ENCODE measurements around the gene GMEB1.
A peak's percentile ranks its signal among the peaks of the same experiment; 100 is the strongest.
"Not testable (repeated sequence)": the region's sequence is repeated elsewhere in the genome, so short reads cannot be mapped to it uniquely, and the experiment has no call there.

The GMEB1 gene

GRCh38 chr1:28640766-28641165 lies 27.8 kb upstream of the GMEB1 start:
- Histone ChIP-seq H3K27ac (peak overlapping the region; percentile 29; the same call in 1 of the 2 replicates), H4K20me1 (ENCODE audit: insufficient read depth) (0 out of 2 replicates have a peak, but pooled peaks cover 4% of the 10 kb centered on the region), H3K79me2 (ENCODE audit: insufficient read depth, low read depth) (peaks cover 35% of the 10 kb centered on the region), H3K36me3 (ENCODE audit: insufficient read depth) (no peaks in the 10 kb centered on the region), H3K27me3 (ENCODE audit: insufficient read depth, low read depth) (no peaks in the 10 kb centered on the region), H3K4me1 (ENCODE audit: low read depth, poor library complexity, severe bottlenecking) (peaks cover 31% of the 10 kb centered on the region), H3K4me3 (IDR thresholded peaks at IDR 0.05; ENCODE audit: insufficient read depth, low read depth, low read length) (no peak overlapping the region), H3K4me2 (peak overlapping the region; percentile 71; the same call in 1 of the 2 replicates), H2AFZ (ENCODE audit: low read depth) (no peak overlapping the region), H3K9ac (no peak overlapping the region)
- no peak; the same call in 1 of the 2 replicates for TF ChIP-seq CTCF (conservative IDR thresholded peaks at IDR 0.05; ENCODE audit: low read depth, low read length)

- H3K79me2 ChIP-seq (ENCODE audit: insufficient read depth, low read depth), result peaks cover 35% of the 10 kb centered on the region
- no peaks in the 10 kb centered on the region for H3K27me3 ChIP-seq (ENCODE audit: insufficient read depth, low read depth)
- 0 out of 2 replicates have a peak, but pooled peaks cover 4% of the 10 kb centered on the region for H4K20me1 ChIP-seq (ENCODE audit: insufficient read depth)
- TF ChIP-seq CTCF (conservative IDR thresholded peaks at IDR 0.05; ENCODE audit: low read depth, low read length), result no peak
- no peaks in the 10 kb centered on the region for H3K36me3 ChIP-seq (ENCODE audit: insufficient read depth)
- peak overlapping the region; percentile 87 for H3K27ac ChIP-seq
- peak overlapping the region; percentile 78; the same call in 1 of the 2 replicates for H3K9ac ChIP-seq
- peak overlapping the region; percentile 81 for H2AFZ ChIP-seq (ENCODE audit: low read depth)
- H3K4me2 ChIP-seq, result peak overlapping the region; percentile 71
- H3K4me3 ChIP-seq (IDR thresholded peaks at IDR 0.05; ENCODE audit: insufficient read depth, low read depth, low read length), result peak overlapping the region; percentile 83
- H3K4me1 ChIP-seq (ENCODE audit: low read depth, poor library complexity, severe bottlenecking), result peaks cover 35% of the 10 kb centered on the region
Observed at GRCh38 chr1:28642056-28642846, 26.3 kb upstream of the GMEB1 start.

- Histone ChIP-seq H2AFZ (ENCODE audit: low read depth) (peak within 1 kb of the TSS; percentile 81), H3K79me2 (ENCODE audit: insufficient read depth, low read depth) (peaks cover 35% of the 10 kb centered on the region), H3K4me2 (peak within 1 kb of the TSS; percentile 91), H3K4me1 (ENCODE audit: low read depth, poor library complexity, severe bottlenecking) (peaks cover 42% of the 10 kb centered on the region), H3K36me3 (ENCODE audit: insufficient read depth) (no peaks in the 10 kb centered on the region), H4K20me1 (ENCODE audit: insufficient read depth) (0 out of 2 replicates have a peak, but pooled peaks cover 4% of the 10 kb centered on the region), H3K4me3 (IDR thresholded peaks at IDR 0.05; ENCODE audit: insufficient read depth, low read depth, low read length) (peak within 1 kb of the TSS; percentile 83), H3K27ac (peak within 1 kb of the TSS; percentile 87), H3K27me3 (ENCODE audit: insufficient read depth, low read depth) (no peaks in the 10 kb centered on the region), H3K9ac (peak within 1 kb of the TSS; percentile 78)
- TF ChIP-seq CTCF (conservative IDR thresholded peaks at IDR 0.05; ENCODE audit: low read depth, low read length), result peak; percentile 71
Observed at GRCh38 chr1:28642847-28643635, 25.5 kb upstream of the GMEB1 start, which contains the start of gene TAF12. Gene TAF12, minus strand, starts transcription at chr1:28643067. Its CDS starts 20,986 bp downstream, at chr1:28622081.

- no peak for TF ChIP-seq CTCF (conservative IDR thresholded peaks at IDR 0.05; ENCODE audit: low read depth, low read length)
- H2AFZ ChIP-seq (ENCODE audit: low read depth), result peak overlapping the region; percentile 18; the same call in 1 of the 2 replicates
- H3K9ac ChIP-seq, result peak overlapping the region; percentile 78; the same call in 1 of the 2 replicates
- H3K79me2 ChIP-seq (ENCODE audit: insufficient read depth, low read depth), result peaks cover 31% of the 10 kb centered on the region
- H3K27ac ChIP-seq, result peak overlapping the region; percentile 87; the same call in 1 of the 2 replicates
- H3K4me2 ChIP-seq, result peak overlapping the region; percentile 91
- H3K4me1 ChIP-seq (ENCODE audit: low read depth, poor library complexity, severe bottlenecking), result peaks cover 50% of the 10 kb centered on the region
- no peaks in the 10 kb centered on the region for H3K27me3 ChIP-seq (ENCODE audit: insufficient read depth, low read depth)
- H4K20me1 ChIP-seq (ENCODE audit: insufficient read depth), result 0 out of 2 replicates have a peak, but pooled peaks cover 4% of the 10 kb centered on the region
- H3K36me3 ChIP-seq (ENCODE audit: insufficient read depth), result no peaks in the 10 kb centered on the region
- no peak overlapping the region for H3K4me3 ChIP-seq (IDR thresholded peaks at IDR 0.05; ENCODE audit: insufficient read depth, low read depth, low read length)
Observed at GRCh38 chr1:28644494-28644893, 24.1 kb upstream of the GMEB1 start.

- not testable (repeated sequence) for H3K4me3 ChIP-seq (IDR thresholded peaks at IDR 0.05; ENCODE audit: insufficient read depth, low read depth, low read length); H3K36me3 ChIP-seq (ENCODE audit: insufficient read depth); H3K9ac ChIP-seq; H2AFZ ChIP-seq (ENCODE audit: low read depth); H3K27ac ChIP-seq; H3K4me2 ChIP-seq; H3K27me3 ChIP-seq (ENCODE audit: insufficient read depth, low read depth); H4K20me1 ChIP-seq (ENCODE audit: insufficient read depth)
- Histone ChIP-seq H3K79me2 (ENCODE audit: insufficient read depth, low read depth) (peaks cover 23% of the 10 kb centered on the region), H3K4me1 (ENCODE audit: low read depth, poor library complexity, severe bottlenecking) (peaks cover 56% of the 10 kb centered on the region)
Observed at GRCh38 chr1:28645406-28645805, 23.2 kb upstream of the GMEB1 start.
